Neutrophil (primary cell): ENCODE data around the gene GPRC5A.
"Not testable (repeated sequence)": the region's sequence is repeated elsewhere in the genome, so short reads cannot be mapped to it uniquely, and the experiment has no call there.

Experiments
- H3K27ac ChIP-seq: fragments of 200-600 bp; sonication (generic); 2 replicates; pipeline ENCODE4 v1.5.1; 2016; ENCODE audit warnings: mild to moderate bottlenecking, moderate library complexity
- H3K27me3 ChIP-seq: fragments of 200-600 bp; sonication (generic); 2 replicates; pipeline ENCODE4 v1.6.0; 2016; ENCODE audit warnings: mild to moderate bottlenecking
- H3K36me3 ChIP-seq: fragments of 200-600 bp; sonication (generic); 2 replicates; pipeline ENCODE4 v1.5.1; 2017
- H3K4me1 ChIP-seq, 2 experiments: fragments of 200-600 bp in 1 of 2; sonication (generic) in 1 of 2; 1 replicate in 1 of 2; 2 replicates in 1 of 2; pipeline versions ENCODE4 v1.5.1 to v1.6.1; 2013 to 2016; ENCODE audit warnings: low read depth in 1 of 2, low read length in 1 of 2, mild to moderate bottlenecking in 1 of 2, moderate library complexity in 1 of 2; ENCODE audit not compliant: control insufficient read depth in 1 of 2, insufficient read depth in 1 of 2
- H3K4me3 ChIP-seq, 2 experiments: fragments of 200-600 bp in 1 of 2; sonication (generic) in 1 of 2; 1 replicate in 1 of 2; 2 replicates in 1 of 2; pipeline ENCODE4 v1.5.1; 2013 to 2016; ENCODE audit warnings: low read depth in 1 of 2, low read length in 1 of 2, mild to moderate bottlenecking in 1 of 2, moderate library complexity in 1 of 2
- H3K9me3 ChIP-seq: fragments of 200-600 bp; sonication (generic); 2 replicates; pipeline ENCODE4 v1.5.1; 2016
- CTCF ChIP-seq: fragments of 200-600 bp; sonication (generic); IDR thresholded peaks from 2 replicates; pipeline ENCODE4 v1.5.1; 2016; ENCODE audit warnings: antibody characterized with exemption

The GPRC5A gene

GRCh38 chr12:12874029-12874428 is 17.3 kb upstream of the GPRC5A start:
- Histone ChIP-seq H3K4me1 (no peaks in the 10 kb centered on the region), H3K9me3 (no peaks in the 10 kb centered on the region), H3K27ac (no peak overlapping the region), H3K27me3 (no peaks in the 10 kb centered on the region), H3K4me3 (no peak overlapping the region), H3K36me3 (no peaks in the 10 kb centered on the region)
- TF ChIP-seq CTCF = no peak

- H3K9me3 ChIP-seq, H3K36me3 ChIP-seq, H3K27me3 ChIP-seq, H3K4me3 ChIP-seq, H3K4me1 ChIP-seq, H3K27ac ChIP-seq: not testable (repeated sequence)
Observed at GRCh38 chr12:12875301-12875700, 16.1 kb upstream of the GPRC5A start.

- Histone ChIP-seq H3K27me3 (no peaks in the 10 kb centered on the region), H3K4me1 (no peaks in the 10 kb centered on the region), H3K4me3 (no peak overlapping the region), H3K27ac (no peak overlapping the region), H3K9me3 (no peaks in the 10 kb centered on the region), H3K36me3 (no peaks in the 10 kb centered on the region)
- TF ChIP-seq CTCF = no peak
Observed at GRCh38 chr12:12877153-12877768, 14.1 kb upstream of the GPRC5A start.

- Histone ChIP-seq H3K4me3 (no peak overlapping the region), H3K27me3 (no peaks in the 10 kb centered on the region), H3K27ac (no peak overlapping the region), H3K9me3 (no peaks in the 10 kb centered on the region), H3K36me3 (no peaks in the 10 kb centered on the region), H3K4me1 (no peaks in the 10 kb centered on the region)
- TF ChIP-seq CTCF = no peak
Observed at GRCh38 chr12:12877781-12878455, 13.4 kb upstream of the GPRC5A start.

- Histone ChIP-seq H3K36me3 (no peaks in the 10 kb centered on the region), H3K27ac (no peak overlapping the region), H3K27me3 (no peaks in the 10 kb centered on the region), H3K4me1 (no peaks in the 10 kb centered on the region), H3K9me3 (no peaks in the 10 kb centered on the region), H3K4me3 (no peak overlapping the region)
- TF ChIP-seq CTCF = no peak
Observed at GRCh38 chr12:12880537-12880936, 10.8 kb upstream of the GPRC5A start.

- H3K9me3 ChIP-seq = no peaks in the 10 kb centered on the region
- no peak overlapping the region for H3K27ac ChIP-seq
- no peaks in the 10 kb centered on the region for H3K4me1 ChIP-seq
- H3K4me3 ChIP-seq = no peak overlapping the region
- TF ChIP-seq CTCF = no peak
- H3K36me3 ChIP-seq = no peaks in the 10 kb centered on the region
- no peaks in the 10 kb centered on the region for H3K27me3 ChIP-seq
Observed at GRCh38 chr12:12881151-12881909, 10.0 kb upstream of the GPRC5A start.
